ENCODE data around the gene PDE6B. TPM values are rescaled to one million over a fixed set of nuclear protein-coding genes. Genes with fewer than 3 reads are reported as not detected.
"Not testable (repeated sequence)": the region's sequence is repeated elsewhere in the genome, so short reads cannot be mapped to it uniquely, and the experiment has no call there.

PDE6B gene
- total RNA-seq, 2 donors from 2014 or later: 8.4 to 16.6 TPM

DNA sequence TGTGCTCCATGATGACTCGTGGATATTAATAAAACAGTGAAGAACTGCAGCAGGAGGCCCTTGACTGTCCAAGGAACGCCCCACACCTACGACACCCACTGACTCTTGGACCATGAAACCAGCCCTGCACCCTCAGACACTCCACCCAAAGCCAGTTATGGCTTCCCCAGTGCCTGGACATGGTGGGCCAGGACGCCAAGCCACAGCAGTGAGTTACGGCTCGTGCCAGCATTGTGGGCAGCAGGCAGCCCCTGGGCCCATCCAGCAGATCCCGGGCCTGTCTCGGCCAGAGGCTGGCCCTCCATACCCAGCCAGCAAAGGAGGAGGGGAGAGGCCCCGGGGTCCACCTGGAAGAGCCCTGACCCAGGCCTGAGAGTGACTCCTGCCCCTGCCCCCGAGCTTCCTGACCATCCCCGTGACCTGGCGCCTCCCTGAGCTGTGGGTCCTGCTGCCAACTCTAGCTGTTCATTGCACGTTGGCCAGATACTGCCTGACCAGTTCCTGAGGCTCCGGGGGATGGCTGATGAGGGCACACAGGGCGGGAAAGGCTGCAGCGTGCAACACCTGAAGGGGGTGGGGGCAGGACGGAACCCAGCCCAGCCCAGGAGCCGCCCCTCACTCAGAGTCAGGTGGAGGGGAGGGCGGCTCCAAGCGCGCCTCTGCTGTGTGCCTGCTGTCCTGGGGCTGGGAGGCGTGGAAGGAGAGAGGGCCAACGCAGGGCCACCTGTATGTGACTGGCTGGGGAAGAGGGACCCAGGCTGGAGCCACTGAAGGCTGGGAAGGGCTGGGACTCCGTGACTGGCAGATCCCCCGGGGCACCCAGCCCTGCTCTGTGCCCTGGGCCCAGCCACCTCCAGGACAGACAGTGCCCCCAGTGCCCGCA, 62.8 kb downstream of the PDE6B start:
- ATAC-seq (peak in 1 of 2 donors; percentile 14), DNase-seq (ENCODE audit: low spot score in 2 of 2) (no peak)
- H3K36me3 Mint-ChIP-seq: no peaks in the 10 kb centered on the region
- no peaks in the 10 kb centered on the region for H3K9me3 Mint-ChIP-seq
- no peak overlapping the region for H3K27ac Mint-ChIP-seq

- Mint-ChIP-seq H3K36me3 (no peaks in the 10 kb centered on the region), H3K27ac (no peak within 1 kb of the TSS), H3K9me3 (no peaks in the 10 kb centered on the region)
- DNase-seq (ENCODE audit: low spot score in 2 of 2) (peak in 1 of 2 donors; percentile 54), ATAC-seq (peak; percentile 23 to 42)
These were observed 63.7 kb downstream of the PDE6B start, which contains the start of gene SLC49A3 for GRCh38 chr4:688854-689681. Gene SLC49A3, minus strand, starts transcription at chr4:689151. Its CDS starts 24 bp downstream, at chr4:689127.

GRCh38 chr4:689723-690122, 64.3 kb downstream of the PDE6B start:
- DNase-seq (ENCODE audit: low spot score in 2 of 2) (no peak), ATAC-seq (no peak)
- no peaks in the 10 kb centered on the region for H3K9me3 Mint-ChIP-seq
- no peak overlapping the region for H3K27ac Mint-ChIP-seq
- no peaks in the 10 kb centered on the region for H3K36me3 Mint-ChIP-seq

GRCh38 chr4:692771-693554, 67.6 kb downstream of the PDE6B start:
- DNase-seq (ENCODE audit: low spot score in 2 of 2) (no peak), ATAC-seq (no peak)
- Mint-ChIP-seq H3K36me3 (no peaks in the 10 kb centered on the region), H3K27ac (no peak overlapping the region), H3K9me3 (no peaks in the 10 kb centered on the region)

- not testable (repeated sequence) for H3K9me3 Mint-ChIP-seq; H3K27ac Mint-ChIP-seq; H3K36me3 Mint-ChIP-seq; DNase-seq (ENCODE audit: low spot score in 2 of 2); ATAC-seq
These were observed 69.1 kb downstream of the PDE6B start for GRCh38 chr4:694341-694940.

- H3K27ac Mint-ChIP-seq: peak overlapping the region in 1 of 2 donors; percentile 35
These were observed 74.6 kb downstream of the PDE6B start for GRCh38 chr4:699816-700580.

DNA sequence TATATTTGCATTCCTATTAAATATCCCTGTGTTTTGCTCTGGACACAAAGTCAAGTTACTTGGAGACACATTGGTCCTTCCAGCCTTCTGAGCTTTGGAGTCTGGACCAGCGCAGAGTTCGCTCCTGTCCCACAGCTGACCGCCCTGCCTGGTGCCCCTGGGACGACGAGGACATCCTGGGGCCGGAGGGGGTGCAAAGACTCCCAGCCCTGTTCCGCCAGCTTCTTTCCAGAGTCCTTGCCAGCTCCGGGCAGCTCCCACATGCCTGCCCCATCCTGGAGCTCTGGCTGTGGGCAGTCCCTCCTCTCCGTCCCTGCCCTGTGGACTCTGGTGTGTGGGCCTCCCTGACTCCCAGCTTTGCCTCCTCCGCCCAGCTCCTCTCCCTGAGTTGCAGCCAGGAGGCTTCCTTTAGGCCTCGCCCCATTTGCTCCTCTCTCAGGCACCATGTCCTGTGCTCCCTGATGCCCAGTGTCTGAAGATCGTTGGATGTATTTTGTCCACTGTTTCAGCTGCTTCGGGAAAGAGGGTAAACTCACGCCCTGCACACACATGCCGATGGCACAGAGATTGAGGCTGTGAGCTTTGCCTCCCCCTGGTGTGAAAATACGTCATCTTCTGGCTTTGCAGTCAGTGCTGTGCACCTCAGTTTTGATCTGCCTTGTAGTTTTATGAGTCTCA, 75.4 kb downstream of the PDE6B start:
- no peaks in the 10 kb centered on the region for H3K36me3 Mint-ChIP-seq
- no peak for DNase-seq (ENCODE audit: low spot score in 2 of 2)
- no peak for ATAC-seq
- H3K9me3 Mint-ChIP-seq: no peaks in the 10 kb centered on the region
- H3K27ac Mint-ChIP-seq: no peak overlapping the region

More at GRCh38 chr4:699816-700580, 74.6 kb downstream of the PDE6B start:
- DNase-seq (ENCODE audit: low spot score in 2 of 2) (no peak), ATAC-seq (no peak)
- Mint-ChIP-seq H3K36me3 (no peaks in the 10 kb centered on the region), H3K9me3 (no peaks in the 10 kb centered on the region)

DNA sequence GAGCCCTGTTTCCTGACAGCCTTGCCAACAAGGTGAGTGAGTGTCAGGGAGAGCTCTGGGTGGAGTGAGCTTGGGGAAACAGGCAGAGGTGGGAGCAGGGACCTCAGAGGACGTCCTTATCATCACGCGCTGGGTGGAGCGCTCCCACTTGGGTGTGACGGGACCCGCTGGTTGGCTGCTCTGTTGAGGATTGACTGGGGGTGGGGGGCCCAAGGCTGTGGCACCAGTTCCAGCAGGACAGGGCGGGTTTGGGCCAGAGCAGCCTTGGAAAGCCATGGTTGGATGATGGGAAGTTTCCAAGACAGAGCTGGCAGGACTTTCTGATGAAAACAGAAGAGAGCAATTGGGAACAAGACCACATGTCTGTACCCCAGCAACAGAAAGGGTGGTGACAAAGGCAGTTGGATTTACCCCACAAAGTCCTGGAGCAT, 77.3 kb downstream of the PDE6B start:
- no peak overlapping the region for H3K27ac Mint-ChIP-seq
- no peaks in the 10 kb centered on the region for H3K9me3 Mint-ChIP-seq
- no peak for DNase-seq (ENCODE audit: low spot score in 2 of 2)
- ATAC-seq: no peak
- no peaks in the 10 kb centered on the region for H3K36me3 Mint-ChIP-seq

- Mint-ChIP-seq H3K36me3 (no peaks in the 10 kb centered on the region), H3K9me3 (no peaks in the 10 kb centered on the region), H3K27ac (no peak overlapping the region)
- ATAC-seq: no peak
- no peak for DNase-seq (ENCODE audit: low spot score in 2 of 2)
These were observed 78.2 kb downstream of the PDE6B start for GRCh38 chr4:703336-704197.

GRCh38 chr4:704198-704891, 79.0 kb downstream of the PDE6B start:
- H3K36me3 Mint-ChIP-seq: no peaks in the 10 kb centered on the region
- no peak for DNase-seq (ENCODE audit: low spot score in 2 of 2)
- no peak for ATAC-seq
- no peaks in the 10 kb centered on the region for H3K9me3 Mint-ChIP-seq
- H3K27ac Mint-ChIP-seq: no peak overlapping the region

- no peaks in the 10 kb centered on the region for H3K36me3 Mint-ChIP-seq
- ATAC-seq: no peak
- H3K9me3 Mint-ChIP-seq: no peaks in the 10 kb centered on the region
- peak overlapping the region in 1 of 2 donors; percentile 82 for H3K27ac Mint-ChIP-seq
- no peak for DNase-seq (ENCODE audit: low spot score in 2 of 2)
These were observed 79.6 kb downstream of the PDE6B start for GRCh38 chr4:704971-705277.

DNA sequence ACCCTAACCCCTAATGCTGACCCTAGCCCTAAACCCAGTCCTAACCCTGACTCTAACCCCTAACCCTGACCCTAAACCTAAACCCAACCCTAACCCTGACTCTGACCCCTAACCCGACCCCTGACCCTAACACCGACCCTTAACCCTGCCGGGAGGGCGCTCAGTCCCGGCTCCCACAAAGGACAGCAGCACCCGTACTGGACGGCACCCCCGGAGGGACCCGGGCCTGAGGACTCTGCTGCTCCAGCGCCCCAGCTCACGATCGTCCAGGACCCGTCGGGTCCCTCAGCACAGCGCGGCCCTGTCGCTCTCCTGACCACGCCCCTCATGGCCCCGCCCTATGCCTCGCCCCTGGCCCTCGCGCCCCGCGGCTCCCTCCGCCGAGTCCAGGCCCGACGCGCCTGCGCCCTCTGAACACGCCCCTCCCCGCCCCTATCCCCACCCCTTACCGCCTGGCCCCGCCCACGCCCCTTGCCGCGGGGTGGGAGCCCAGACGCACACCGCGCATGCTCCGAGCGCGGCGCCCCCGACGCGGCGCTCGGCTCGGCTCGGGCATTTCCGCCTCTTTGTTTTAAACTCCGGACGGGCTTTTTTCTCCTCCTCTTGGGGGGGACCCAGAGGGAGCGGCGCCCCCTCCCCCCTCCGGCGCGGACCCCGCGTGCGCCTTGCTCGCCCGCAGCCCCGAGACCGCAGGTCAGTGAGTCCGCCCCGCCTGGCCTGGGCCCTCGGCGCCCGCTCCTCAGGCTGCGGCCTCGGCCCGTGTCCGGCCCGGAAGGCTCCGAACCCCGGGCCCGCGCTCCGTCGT, 80.1 kb downstream of the PDE6B start, which contains the start of gene PCGF3:
PCGF3 (plus strand) TSS at position 555 of the 805 bp plus-strand sequence. CDS start 27,849 bp downstream, outside the sequence.
- no peaks in the 10 kb centered on the region for H3K9me3 Mint-ChIP-seq
- H3K36me3 Mint-ChIP-seq: no peaks in the 10 kb centered on the region
- ATAC-seq: peak; percentile 98 to 99
- DNase-seq (ENCODE audit: low spot score in 2 of 2): peak; percentile 96 to 98
- peak within 1 kb of the TSS; percentile 50 to 82 for H3K27ac Mint-ChIP-seq

DNA sequence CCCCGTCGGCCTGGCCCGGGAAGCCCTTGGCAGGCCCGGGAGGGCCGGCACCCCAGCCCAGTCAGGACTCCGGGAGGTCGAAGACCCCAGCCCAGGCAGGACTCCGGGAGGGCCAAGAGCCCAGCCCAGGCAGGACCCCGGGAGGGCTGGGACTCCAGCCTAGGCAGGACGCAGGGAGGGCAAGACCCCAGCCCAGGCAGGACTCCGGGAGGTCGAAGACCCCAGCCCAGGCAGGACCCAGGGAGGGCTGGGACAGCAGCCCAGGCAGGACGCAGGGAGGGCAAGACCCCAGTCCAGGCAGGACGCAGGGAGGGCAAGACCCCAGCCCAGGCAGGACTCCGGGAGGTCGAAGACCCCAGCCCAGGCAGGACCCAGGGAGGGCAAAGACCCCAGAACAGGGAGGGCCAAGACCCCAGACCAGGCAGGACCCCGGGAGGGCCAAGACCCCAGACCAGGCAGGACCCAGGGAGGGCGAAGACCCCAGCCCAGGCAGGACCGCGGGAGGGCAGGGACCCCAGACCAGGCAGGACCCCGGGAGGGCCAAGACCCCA, 80.8 kb downstream of the PDE6B start:
- not testable (repeated sequence) for H3K9me3 Mint-ChIP-seq; ATAC-seq; H3K36me3 Mint-ChIP-seq; DNase-seq (ENCODE audit: low spot score in 2 of 2); H3K27ac Mint-ChIP-seq

All from activated naive CD4-positive, alpha-beta T cell treated with anti-CD3 and anti-CD28 coated beads, Interleukin-2, amount 50 U/mL, for 72 hours (primary cell).